Measurements from ENCODE around the gene SYT14.
"Not testable (repeated sequence)": the region's sequence is repeated elsewhere in the genome, so short reads cannot be mapped to it uniquely, and the experiment has no call there.

Gene SYT14

GRCh38 chr1:209937996-209938959 is at the start of gene SYT14:
SYT14 (plus strand) TSS chr1:209938217; CDS start chr1:209938265, 48 bp downstream.
- peak; percentile 75 for DNase-seq

GRCh38 chr1:209888291-209889076 is 49.5 kb upstream of the SYT14 start:
- not testable (repeated sequence) for DNase-seq

GRCh38 chr1:209889077-209889418 is 49.0 kb upstream of the SYT14 start:
- no peak for DNase-seq

- no peak for DNase-seq
Measured at GRCh38 chr1:209890641-209891330, 47.2 kb upstream of the SYT14 start.

DNA sequence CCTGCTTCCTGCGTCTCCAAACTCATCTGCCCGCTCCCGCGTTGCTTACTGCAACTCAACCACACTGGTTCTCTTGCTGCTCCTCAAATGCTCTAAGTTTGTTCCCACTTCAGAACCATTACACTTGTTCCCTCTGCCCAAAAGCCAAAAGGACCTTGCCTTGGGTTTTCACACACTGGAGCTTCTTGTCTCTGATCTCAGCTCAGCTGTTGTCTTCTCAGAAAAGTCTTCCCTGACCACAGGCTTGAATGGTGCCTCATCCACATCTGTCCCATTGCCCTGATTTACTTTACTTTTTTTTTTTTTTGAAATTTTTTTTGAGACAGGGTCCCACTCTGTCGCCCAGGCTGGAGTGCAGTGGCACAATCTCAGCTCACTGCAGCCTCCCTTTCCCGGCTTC is 44.3 kb upstream of the SYT14 start:
- DNase-seq, result no peak

GRCh38 chr1:209895709-209896108 is 42.3 kb upstream of the SYT14 start:
- no peak for DNase-seq

GRCh38 chr1:209896346-209896745 is 41.7 kb upstream of the SYT14 start:
- DNase-seq, result no peak

- not testable (repeated sequence) for DNase-seq
Measured at GRCh38 chr1:209898271-209898670, 39.7 kb upstream of the SYT14 start.

- not testable (repeated sequence) for DNase-seq
Measured at GRCh38 chr1:209898851-209899250, 39.2 kb upstream of the SYT14 start.

DNA sequence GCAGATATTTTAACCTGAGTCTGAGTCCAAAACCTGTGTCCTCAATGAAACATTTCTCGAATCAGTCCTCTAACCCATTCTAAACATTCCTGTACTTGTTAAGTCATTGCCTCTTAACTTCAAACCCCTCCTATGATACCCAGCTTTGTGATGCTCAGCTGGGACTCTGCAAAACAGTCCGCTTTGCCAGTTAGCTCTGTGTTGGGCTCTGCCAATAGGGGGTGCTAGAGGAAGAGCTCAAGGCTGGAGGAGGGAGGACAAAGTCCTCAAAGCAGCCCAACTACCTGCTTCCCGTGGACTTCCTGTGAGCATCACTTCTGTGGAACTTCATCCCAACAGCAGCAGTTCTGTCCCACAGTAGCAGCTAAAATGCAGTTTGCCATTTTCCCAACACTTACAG is 38.1 kb upstream of the SYT14 start:
- peak; percentile 35 for DNase-seq

DNA sequence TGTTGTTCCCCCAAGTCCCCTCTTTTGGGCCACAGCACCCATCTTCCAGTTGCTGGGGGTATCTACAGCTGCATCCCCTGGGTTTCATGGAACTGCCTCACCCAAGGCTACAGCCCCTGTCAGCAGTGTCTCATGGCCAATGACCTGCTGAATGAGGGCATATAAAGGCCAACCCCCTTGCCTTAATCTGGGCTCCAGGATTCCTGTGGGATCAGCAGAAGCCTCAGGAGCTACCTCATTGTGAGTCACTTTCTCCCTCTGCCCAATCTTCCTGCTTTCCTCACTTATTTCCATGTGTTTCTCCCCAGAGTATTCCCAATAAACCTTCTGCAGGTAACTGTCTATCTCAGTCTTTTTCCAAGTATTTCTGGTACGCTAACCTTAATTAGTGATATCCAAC is 37.3 kb upstream of the SYT14 start:
- DNase-seq, result no peak

GRCh38 chr1:209901211-209901610 is 36.8 kb upstream of the SYT14 start:
- DNase-seq, result no peak

- not testable (repeated sequence) for DNase-seq
Measured at GRCh38 chr1:209904774-209905173, 33.2 kb upstream of the SYT14 start.

DNA sequence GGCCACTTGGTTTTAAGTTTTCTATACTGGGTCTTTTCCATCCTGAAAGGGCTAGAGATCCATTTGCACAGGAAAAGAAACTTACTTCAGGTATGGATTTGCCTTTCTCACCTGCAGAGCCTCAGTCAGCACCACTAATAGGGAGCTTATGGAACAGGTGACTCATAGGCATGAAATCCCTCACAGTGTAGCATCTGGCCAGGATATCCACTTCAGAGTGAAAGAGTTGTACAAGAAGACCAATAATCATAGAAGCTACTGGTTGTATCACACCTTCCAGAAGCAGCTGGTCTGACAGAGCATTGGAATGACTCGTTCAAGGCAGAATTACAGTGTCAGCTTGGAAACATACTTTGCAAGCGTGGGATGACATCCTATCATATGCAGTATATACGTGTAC is 26.3 kb upstream of the SYT14 start:
- DNase-seq, result no peak

DNA sequence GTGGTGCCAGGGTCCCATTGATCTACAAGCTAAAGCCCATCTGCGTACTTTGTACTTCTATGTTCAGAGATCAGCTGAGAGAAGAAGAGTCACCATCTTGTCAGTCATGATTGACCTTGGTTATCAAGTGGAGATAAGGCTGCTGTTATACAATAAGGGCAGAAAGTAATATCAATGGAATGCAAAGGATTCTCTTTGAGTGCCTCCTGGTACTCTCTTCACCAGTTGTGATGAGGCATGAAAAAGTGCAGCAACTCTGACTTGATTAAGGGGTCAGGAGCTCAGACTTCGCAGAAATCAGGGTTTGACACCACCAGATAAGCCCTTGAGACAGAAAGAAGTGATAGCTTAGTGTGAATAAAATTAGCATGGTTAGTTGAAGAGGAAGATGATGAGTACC is 25.7 kb upstream of the SYT14 start:
- DNase-seq, result no peak

DNA sequence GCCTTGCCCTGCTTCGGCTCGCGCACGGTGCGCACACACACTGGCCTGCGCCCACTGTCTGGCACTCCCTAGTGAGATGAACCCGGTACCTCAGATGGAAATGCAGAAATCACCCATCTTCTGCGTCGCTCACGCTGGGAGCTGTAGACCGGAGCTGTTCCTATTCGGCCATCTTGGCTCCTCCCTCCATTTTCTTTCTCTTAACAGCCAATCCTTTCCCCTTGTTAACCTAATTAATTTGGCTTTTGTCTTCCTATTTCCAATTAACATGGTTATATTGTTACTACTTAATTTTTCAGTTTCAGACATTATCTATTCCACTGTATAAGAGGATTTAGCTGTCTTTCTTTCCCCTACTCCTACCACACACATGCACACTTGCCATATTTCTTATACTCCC is 18.4 kb upstream of the SYT14 start:
- not testable (repeated sequence) for DNase-seq

DNA sequence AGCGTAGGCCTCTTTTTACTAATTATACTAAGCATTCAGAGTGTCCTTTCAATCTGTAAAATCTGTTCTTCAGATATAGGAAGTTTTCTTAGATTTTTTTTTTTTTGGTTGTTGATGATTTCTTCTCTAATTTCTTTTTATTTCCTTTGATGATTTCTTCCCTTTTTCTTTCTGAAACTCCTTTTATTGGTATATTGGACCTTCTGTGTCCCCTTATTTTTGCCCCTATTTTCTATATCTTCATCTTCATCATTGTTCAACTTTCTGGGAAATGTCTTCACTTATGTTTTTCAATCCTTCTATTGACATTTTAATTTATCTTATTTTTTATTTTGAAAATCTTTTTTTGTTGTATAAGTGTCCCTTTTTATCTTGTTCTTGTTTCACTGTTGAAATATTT is 17.2 kb upstream of the SYT14 start:
- DNase-seq, result no peak

DNA sequence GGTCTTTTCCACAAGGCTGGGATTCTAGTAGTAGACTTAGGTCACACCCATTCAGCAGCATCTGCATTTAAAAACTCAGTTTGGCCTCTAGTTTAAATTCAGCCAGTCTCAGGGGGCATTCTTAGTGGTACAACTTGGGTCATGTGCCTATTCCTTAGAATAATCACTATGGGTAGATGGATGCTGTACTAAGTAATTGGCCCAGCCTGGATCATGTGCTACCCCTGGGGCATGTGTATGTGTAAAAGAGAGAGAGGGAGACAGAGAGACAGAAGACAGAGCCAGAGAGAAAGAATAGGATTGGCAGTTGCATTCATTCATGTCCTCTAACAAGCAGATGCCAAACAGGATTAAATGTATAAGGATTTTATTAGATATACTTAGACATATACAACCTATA is 13.6 kb upstream of the SYT14 start:
- DNase-seq, result no peak

- peak; percentile 99 for DNase-seq
Measured at GRCh38 chr1:209926045-209926444, 12.0 kb upstream of the SYT14 start.

DNA sequence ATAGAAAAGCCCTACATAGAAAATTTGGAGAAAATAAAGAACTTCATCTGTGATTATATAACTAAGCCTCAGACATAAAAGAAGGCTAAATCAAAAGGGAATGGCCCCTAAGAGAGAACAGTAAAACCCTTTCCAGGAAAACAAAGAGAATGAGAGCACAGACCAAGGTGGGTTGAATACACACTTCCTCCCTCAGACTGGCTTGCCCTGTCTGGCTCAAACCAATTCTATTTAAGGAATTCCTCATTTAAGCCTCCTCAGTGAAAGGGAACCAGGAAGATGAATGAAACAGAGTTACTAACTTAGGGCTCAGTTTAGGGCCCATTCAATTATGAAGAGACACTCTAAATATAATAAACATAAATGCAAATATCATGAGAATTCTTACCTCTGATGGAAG is 10.6 kb upstream of the SYT14 start:
- no peak for DNase-seq

DNA sequence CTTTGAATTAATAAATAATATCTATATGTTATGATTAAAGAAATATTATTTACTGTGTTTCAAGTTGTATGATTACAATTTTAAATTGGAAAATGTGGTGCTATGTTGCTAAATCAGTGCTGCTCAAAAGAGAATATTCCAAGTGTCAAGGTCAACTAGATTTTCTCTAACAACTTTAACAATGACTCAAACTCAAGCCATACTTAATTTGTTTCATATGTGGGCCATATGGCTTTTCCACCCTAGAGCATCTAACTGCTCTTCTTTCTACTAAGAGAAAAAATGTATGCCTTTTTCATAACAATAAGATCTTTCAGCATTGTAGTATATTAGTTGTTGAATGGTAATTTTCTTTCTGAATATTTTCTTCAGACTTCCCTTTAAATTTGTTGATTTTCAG is 8.3 kb upstream of the SYT14 start:
- no peak for DNase-seq

DNA sequence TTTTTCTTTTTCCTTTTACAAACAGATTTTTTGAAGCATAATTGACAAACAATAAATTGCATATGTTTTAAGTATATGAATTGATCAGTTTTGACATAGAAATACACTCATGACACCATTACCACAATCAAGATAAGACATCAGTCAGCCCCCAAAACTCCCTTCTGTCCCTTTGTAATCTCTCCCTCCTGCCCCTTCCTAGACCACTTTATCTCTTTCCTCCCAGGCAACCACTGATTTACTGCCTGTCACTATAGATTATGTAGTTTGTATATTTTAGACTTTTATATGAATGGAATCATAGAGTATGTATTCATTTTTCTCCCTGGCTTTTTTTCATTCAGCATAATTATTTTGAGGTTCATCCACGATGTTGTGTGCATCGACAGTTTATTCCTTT is 6.9 kb upstream of the SYT14 start:
- DNase-seq, result no peak

DNA sequence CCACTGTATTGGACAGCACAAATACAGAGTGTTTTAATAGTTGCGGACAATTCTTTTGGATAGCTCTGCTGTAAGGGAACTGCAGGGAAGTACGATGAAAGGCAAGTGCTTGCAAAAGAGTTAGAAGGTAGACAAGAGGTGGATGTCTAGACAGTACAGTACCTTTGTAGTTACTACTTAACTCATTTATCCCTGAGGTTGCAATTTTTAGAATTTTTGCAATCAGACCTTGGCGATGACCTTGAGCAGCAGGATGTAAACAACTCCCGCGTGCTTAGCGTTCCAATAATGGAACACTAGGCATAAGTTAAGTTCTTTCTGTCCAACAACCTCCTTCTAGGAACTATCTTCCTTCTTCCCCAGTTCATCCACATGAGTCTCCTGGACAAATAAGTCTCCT is 1.9 kb upstream of the SYT14 start:
- no peak for DNase-seq
